GM12892 (cell line): ENCODE measurements around the gene CD44.
A peak's percentile ranks its signal among the peaks of the same experiment; 100 is the strongest.

ENCODE experiments used
- DNase-seq: peaks from one replicate; pipeline ENCODE4 v3.0.0; 2011; ENCODE audit not compliant: insufficient read length
- FAIRE-seq: peaks from 2 replicates; lab custom pipeline; 2011; peaks lifted over from hg19 to GRCh38; lab: Jason Lieb, UNC
- POLR2A ChIP-seq: IDR thresholded peaks from 2 replicates; pipeline ENCODE4 v1.6.1; 2011; ENCODE audit warnings: low read depth, low read length, control low read depth
- POLR2AphosphoS5 ChIP-seq: IDR thresholded peaks from 2 replicates; pipeline ENCODE4 v1.6.1; 2011; ENCODE audit warnings: low read depth, low read length, control low read depth
- TAF1 ChIP-seq: IDR thresholded peaks from 2 replicates; pipeline ENCODE4 v1.6.1; 2011; ENCODE audit warnings: low read depth, mild to moderate bottlenecking, control low read depth, low read length, borderline replicate concordance

The CD44 gene

DNA sequence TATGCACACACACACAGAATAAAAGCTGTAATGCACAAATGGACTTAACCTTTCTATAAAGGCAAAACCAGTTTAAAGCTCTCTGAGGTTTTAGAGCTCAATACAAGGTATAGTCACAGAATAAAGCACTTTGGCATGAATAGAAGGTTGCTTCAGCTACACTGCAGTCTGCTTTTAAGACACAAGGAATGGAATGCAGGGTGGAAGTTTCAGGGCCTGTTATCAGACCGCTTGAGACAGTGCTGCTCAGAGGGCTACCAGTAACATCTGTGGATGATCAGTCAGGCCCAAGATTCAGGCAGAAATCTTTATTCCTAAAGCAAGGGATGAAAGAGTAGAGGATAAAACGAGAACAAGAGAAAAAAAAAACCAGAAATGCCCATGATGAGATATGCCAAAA lies 46.7 kb downstream of the CD44 start:
- FAIRE-seq: peak; percentile 76
- TF ChIP-seq POLR2AphosphoS5 (no peak), TAF1 (no peak), POLR2A (no peak)
- no peak for DNase-seq

GRCh38 chr11:35187996-35188395 lies 49.0 kb downstream of the CD44 start:
- FAIRE-seq: peak; percentile 42
- no peak for DNase-seq
- TF ChIP-seq POLR2AphosphoS5: no peak
- TF ChIP-seq POLR2A: 0 out of 2 replicates have a peak, but pooled peaks have one; percentile 8
- TF ChIP-seq TAF1: no peak

DNA sequence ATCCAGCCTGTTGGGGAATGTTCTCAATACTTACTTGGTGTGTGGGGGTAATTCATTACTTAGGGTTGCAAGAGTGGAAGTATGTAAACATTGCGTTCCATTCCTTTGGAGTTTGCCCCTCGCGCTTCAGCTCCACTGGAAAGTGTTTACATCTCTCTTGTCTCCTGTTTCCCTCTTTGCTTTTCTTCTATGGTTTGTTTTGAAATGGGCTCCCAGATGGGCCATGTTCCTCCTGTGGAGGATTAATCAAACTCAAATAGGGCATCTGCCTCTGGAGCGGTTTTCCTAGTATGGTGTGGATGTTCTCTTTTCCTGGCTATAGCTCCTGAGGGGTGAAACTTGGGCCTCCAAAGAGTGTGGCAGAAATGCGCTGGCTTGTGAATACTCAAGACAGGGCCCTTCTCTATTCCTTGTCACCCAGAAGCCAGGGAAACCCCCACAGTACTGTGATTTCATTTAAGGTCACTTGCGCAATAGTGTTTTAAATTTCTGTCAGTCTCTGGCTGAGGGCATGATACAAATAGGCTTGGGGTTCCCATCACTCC lies 51.9 kb downstream of the CD44 start:
- TF ChIP-seq POLR2A (no peak), POLR2AphosphoS5 (no peak), TAF1 (no peak)
- DNase-seq (no peak), FAIRE-seq (peak; percentile 61)

GRCh38 chr11:35192347-35192746 lies 53.4 kb downstream of the CD44 start:
- FAIRE-seq: no peak
- DNase-seq: no peak
- TF ChIP-seq POLR2A: no peak
- TF ChIP-seq POLR2AphosphoS5: no peak
- no peak for TF ChIP-seq TAF1

DNA sequence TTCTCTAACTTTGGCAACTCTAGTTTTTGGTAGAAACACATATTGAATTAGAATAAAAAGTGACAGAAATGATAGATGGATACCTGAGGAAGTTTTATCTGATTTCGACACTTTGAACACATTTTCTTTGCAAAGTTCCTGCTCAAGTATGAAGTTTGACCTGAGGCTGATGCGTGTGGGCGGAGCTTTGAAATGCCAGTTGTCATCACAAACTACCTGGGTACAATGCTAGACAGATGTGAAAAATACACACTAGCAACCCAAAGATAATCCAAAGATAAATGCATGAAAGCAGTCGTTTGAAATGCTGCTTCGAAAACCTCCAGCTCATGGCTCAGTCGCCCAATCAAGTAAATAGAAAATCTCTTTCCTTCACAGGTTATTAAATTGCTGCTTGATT lies 54.8 kb downstream of the CD44 start:
- FAIRE-seq (peak; percentile 90), DNase-seq (no peak)
- TF ChIP-seq TAF1 (no peak), POLR2A (no peak), POLR2AphosphoS5 (no peak)

GRCh38 chr11:35197292-35197691 lies 58.3 kb downstream of the CD44 start:
- DNase-seq (no peak), FAIRE-seq (no peak)
- TF ChIP-seq POLR2A: no peak
- no peak for TF ChIP-seq TAF1
- TF ChIP-seq POLR2AphosphoS5: no peak

DNA sequence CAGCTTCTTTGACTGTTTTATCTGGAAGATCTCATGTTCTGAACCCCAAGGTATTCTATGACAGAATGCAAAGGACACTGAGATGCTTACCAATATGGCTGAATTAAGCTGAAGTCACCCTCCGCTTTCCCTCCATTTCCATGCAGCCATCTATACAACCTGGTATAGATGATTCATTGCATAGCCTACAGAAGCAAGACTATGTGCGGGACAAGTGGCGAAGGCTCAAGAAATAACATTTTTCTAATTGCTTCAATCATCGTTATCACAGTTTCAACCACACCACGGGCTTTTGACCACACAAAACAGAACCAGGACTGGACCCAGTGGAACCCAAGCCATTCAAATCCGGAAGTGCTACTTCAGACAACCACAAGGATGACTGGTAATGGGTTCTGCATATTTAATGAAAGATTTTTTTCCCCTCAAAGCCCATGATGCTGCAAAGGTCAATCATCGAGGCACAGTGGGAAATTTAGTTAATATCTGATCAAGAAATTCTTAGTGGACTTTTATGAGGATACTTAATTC lies 61.9 kb downstream of the CD44 start:
- no peak for DNase-seq
- TF ChIP-seq TAF1 (no peak), POLR2A (no peak; the same call in 1 of the 2 replicates), POLR2AphosphoS5 (no peak)
- FAIRE-seq: peak; percentile 50

DNA sequence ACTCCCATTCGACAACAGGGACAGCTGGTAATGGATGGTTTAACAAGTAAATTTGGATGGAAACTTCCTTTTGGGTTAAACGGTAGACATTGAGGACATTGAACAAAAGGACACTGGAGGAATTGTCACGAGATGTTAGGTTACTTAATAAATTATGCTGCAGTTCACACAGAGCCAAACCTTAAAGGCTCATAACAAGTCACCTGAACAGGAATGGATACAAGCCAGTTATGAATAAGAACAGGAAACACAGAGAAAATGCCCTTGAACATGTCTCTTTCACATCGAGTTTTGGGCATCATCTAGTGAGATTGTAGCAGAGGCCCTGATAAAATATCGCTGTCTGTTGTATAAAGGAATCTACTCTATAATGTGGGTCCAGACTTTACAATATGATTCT lies 65.6 kb downstream of the CD44 start:
- FAIRE-seq: no peak
- TF ChIP-seq POLR2A (no peak), POLR2AphosphoS5 (no peak), TAF1 (no peak)
- no peak for DNase-seq

- peak; percentile 65 for FAIRE-seq
- no peak for TF ChIP-seq TAF1
- TF ChIP-seq POLR2A: peak; percentile 53
- TF ChIP-seq POLR2AphosphoS5: peak; percentile 54; the same call in 1 of the 2 replicates
- DNase-seq: no peak
Measured at GRCh38 chr11:35206616-35207015, 67.6 kb downstream of the CD44 start.

GRCh38 chr11:35207471-35208403 lies 68.8 kb downstream of the CD44 start:
- TF ChIP-seq POLR2AphosphoS5 (peak; percentile 61; the same call in 1 of the 2 replicates), TAF1 (no peak), POLR2A (peak; percentile 26; the same call in 1 of the 2 replicates)
- FAIRE-seq (peak; percentile 73), DNase-seq (no peak)

DNA sequence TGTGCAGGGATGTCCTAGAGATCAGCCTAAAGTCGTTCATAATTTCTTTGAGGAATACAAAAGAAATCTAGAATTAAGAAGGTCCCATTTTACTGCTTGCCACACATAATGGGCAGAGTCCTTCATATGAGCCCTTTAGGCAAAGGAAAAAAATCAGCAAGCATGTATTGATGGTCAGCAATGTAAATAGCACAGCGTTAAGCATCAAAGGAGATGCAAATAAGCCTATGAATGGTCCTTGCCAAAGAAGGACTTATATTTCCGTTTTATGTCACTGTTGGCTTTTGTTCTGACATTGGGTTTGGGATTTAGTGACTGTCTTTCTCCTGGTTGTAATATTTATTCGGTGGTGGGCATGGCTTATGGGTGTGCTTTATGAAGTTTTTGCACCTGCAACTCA lies 69.8 kb downstream of the CD44 start:
- TF ChIP-seq TAF1 (no peak), POLR2AphosphoS5 (peak; percentile 73), POLR2A (peak; percentile 25)
- DNase-seq (no peak), FAIRE-seq (peak; percentile 9)
